H1 (cell line): ENCODE measurements around the gene CACUL1. TPM values are rescaled to one million over a fixed set of nuclear protein-coding genes. Genes with fewer than 3 reads are reported as not detected.

Experiments
- CTCF ChIA-PET: fragments of 300-600 bp; sonication (Branson Sonifier 250); formaldehyde crosslinking; loops from one replicate; lab custom pipeline; 2021; ENCODE audit not compliant: partially characterized antibody; lab: Charles Lee
- POLR2A ChIA-PET: fragments of 300-600 bp; sonication (Branson Sonifier 250); formaldehyde crosslinking; loops from one replicate; lab custom pipeline; 2021; ENCODE audit warnings: inconsistent platforms; ENCODE audit not compliant: partially characterized antibody; lab: Charles Lee
- DNase-seq, 2 experiments: peaks; one replicate each; pipeline versions ENCODE4 v3.0.0 to v3.0.0-alpha.2; 2010 to 2022; ENCODE audit warnings: low spot score in 2 of 2, low read depth in 1 of 2, mixed read lengths in 1 of 2
- FAIRE-seq: peaks from 2 replicates; lab custom pipeline; 2011; peaks lifted over from hg19 to GRCh38; lab: Jason Lieb, UNC
- H2AFZ ChIP-seq: 2 replicates; pipeline ENCODE4 v1.8.1; 2012; ENCODE audit warnings: low read length, inconsistent platforms
- H2AK5ac ChIP-seq: 2 replicates; pipeline ENCODE4 v1.6.1; 2013; ENCODE audit warnings: low read depth, low read length
- H2BK120ac ChIP-seq: replicated peaks from 2 replicates; pipeline ENCODE3; 2013; ENCODE audit warnings: low read depth, low read length, inconsistent platforms
- H2BK12ac ChIP-seq: 2 replicates; pipeline ENCODE4 v1.6.1; 2013; ENCODE audit warnings: low read depth, low read length
- H2BK15ac ChIP-seq: 2 replicates; pipeline ENCODE4 v1.6.1; 2013; ENCODE audit warnings: low read length
- H2BK20ac ChIP-seq: 2 replicates; pipeline ENCODE4 v1.6.1; 2013; ENCODE audit warnings: low read length
- H2BK5ac ChIP-seq: 2 replicates; pipeline ENCODE4 v1.6.1; 2013; ENCODE audit warnings: low read depth, low read length
- H3K14ac ChIP-seq: 2 replicates; pipeline ENCODE4 v1.6.1; 2013; ENCODE audit warnings: inconsistent platforms; ENCODE audit not compliant: insufficient read length
- H3K18ac ChIP-seq: 2 replicates; pipeline ENCODE4 v1.6.1; 2013; ENCODE audit warnings: low read length; ENCODE audit errors: extremely low read depth
- H3K23ac ChIP-seq: 2 replicates; pipeline ENCODE4 v1.6.1; 2013; ENCODE audit warnings: inconsistent platforms; ENCODE audit not compliant: insufficient read length
- H3K23me2 ChIP-seq: 2 replicates; pipeline ENCODE4 v1.6.1; 2013; ENCODE audit warnings: low read depth, low read length
- H3K27ac ChIP-seq: 2 replicates; pipeline ENCODE4 v1.6.1; 2011; ENCODE audit warnings: low read depth, low read length, inconsistent platforms
- H3K27me3 ChIP-seq, 4 experiments: replicated peaks in 1 of 4; 1 replicate in 1 of 4; 2 replicates in 3 of 4; pipeline versions ENCODE4 v1.6.1 to v1.8.1; 2011 to 2013; ENCODE audit warnings: low read length in 3 of 4, mild to moderate bottlenecking in 3 of 4, inconsistent platforms in 2 of 4, mixed read lengths in 2 of 4, moderate library complexity in 1 of 4; ENCODE audit not compliant: control insufficient read depth in 3 of 4, insufficient read depth in 3 of 4; ENCODE audit errors: extremely low read depth in 1 of 4
- H3K36me3 ChIP-seq, 4 experiments: 2 replicates each; pipeline versions ENCODE4 v1.6.1 to v1.8.1; 2011 to 2013; ENCODE audit warnings: mild to moderate bottlenecking in 4 of 4, low read length in 3 of 4, moderate library complexity in 2 of 4, control low read depth in 1 of 4, inconsistent platforms in 1 of 4; ENCODE audit not compliant: insufficient read depth in 4 of 4, control insufficient read depth in 2 of 4
- H3K4ac ChIP-seq: replicated peaks from 2 replicates; pipeline ENCODE3; 2013; ENCODE audit warnings: low read length, low read depth, mixed read lengths, inconsistent platforms; ENCODE audit not compliant: insufficient read length
- H3K4me1 ChIP-seq, 4 experiments: replicated peaks in 1 of 4; 1 replicate in 1 of 4; 2 replicates in 3 of 4; pipeline versions ENCODE4 v1.6.1 to v1.8.1; 2011 to 2013; ENCODE audit warnings: low read length in 3 of 4, inconsistent platforms in 2 of 4, mixed read lengths in 1 of 4; ENCODE audit not compliant: insufficient read depth in 4 of 4, control insufficient read depth in 3 of 4
- H3K4me2 ChIP-seq, 2 experiments: 2 replicates each; pipeline versions ENCODE4 v1.6.1 to v1.8.1; 2011 to 2013; ENCODE audit warnings: low read depth in 2 of 2, low read length in 2 of 2, control low read depth in 1 of 2, inconsistent platforms in 1 of 2, mild to moderate bottlenecking in 1 of 2; ENCODE audit not compliant: insufficient read depth in 1 of 2
- H3K4me3 ChIP-seq, 4 experiments: fragments of 200-600, 300-600 bp in 1 of 4; sonication (generic), shearing (Covaris generic), sonication (Bioruptor Twin) in 1 of 4; 2 replicates each; pipeline versions ENCODE4 v1.5.1 to v1.8.1; 2011 to 2016; ENCODE audit warnings: low read length in 4 of 4, low read depth in 3 of 4, control low read depth in 2 of 4, inconsistent platforms in 2 of 4, mild to moderate bottlenecking in 2 of 4, mixed read lengths in 1 of 4, moderate library complexity in 1 of 4; ENCODE audit not compliant: insufficient read depth in 2 of 4; ENCODE audit errors: extremely low read depth in 1 of 4
- H3K56ac ChIP-seq: replicated peaks from 2 replicates; pipeline ENCODE3; 2013; ENCODE audit warnings: low read depth, mild to moderate bottlenecking, mixed read lengths, low read length, inconsistent platforms; ENCODE audit not compliant: insufficient read length
- H3K79me1 ChIP-seq: 2 replicates; pipeline ENCODE4 v1.6.1; 2013; ENCODE audit warnings: low read depth, low read length, control low read depth
- H3K79me2 ChIP-seq, 2 experiments: 2 replicates each; pipeline versions ENCODE4 v1.6.1 to v1.8.1; 2012 to 2013; ENCODE audit warnings: low read length in 2 of 2, mild to moderate bottlenecking in 2 of 2, inconsistent platforms in 1 of 2; ENCODE audit not compliant: insufficient read depth in 2 of 2, control insufficient read depth in 1 of 2
- H3K9ac ChIP-seq, 4 experiments: replicated peaks in 1 of 4; 1 replicate in 1 of 4; 2 replicates in 3 of 4; pipeline versions ENCODE4 v1.6.1 to v1.8.1; 2011 to 2013; ENCODE audit warnings: low read depth in 3 of 4, low read length in 3 of 4, control low read depth in 2 of 4, mild to moderate bottlenecking in 2 of 4, moderate library complexity in 2 of 4, inconsistent platforms in 1 of 4; ENCODE audit errors: extremely low read depth in 1 of 4
- H3K9me3 ChIP-seq, 2 experiments: 2 replicates each; pipeline versions ENCODE4 v1.6.1 to v1.8.1; 2012 to 2013; ENCODE audit warnings: mild to moderate bottlenecking in 2 of 2, moderate library complexity in 2 of 2, control low read depth in 1 of 2, inconsistent platforms in 1 of 2, low read depth in 1 of 2, low read length in 1 of 2, mixed read lengths in 1 of 2; ENCODE audit not compliant: insufficient read depth in 2 of 2
- H4K20me1 ChIP-seq, 2 experiments: replicated peaks in 1 of 2; 2 replicates each; pipeline versions ENCODE3 to v1.8.1; 2011 to 2013; ENCODE audit warnings: inconsistent platforms in 2 of 2, low read length in 2 of 2, mild to moderate bottlenecking in 1 of 2; ENCODE audit not compliant: insufficient read depth in 2 of 2, control insufficient read depth in 1 of 2
- H4K5ac ChIP-seq: 2 replicates; pipeline ENCODE4 v1.6.1; 2013; ENCODE audit warnings: low read length, low read depth, mixed read lengths, inconsistent platforms; ENCODE audit not compliant: insufficient read length
- H4K8ac ChIP-seq: 2 replicates; pipeline ENCODE4 v1.8.0; 2013; ENCODE audit warnings: mild to moderate bottlenecking, moderate library complexity, low read length, inconsistent platforms; ENCODE audit not compliant: insufficient read depth; ENCODE audit errors: extremely low read depth
- H4K91ac ChIP-seq: replicated peaks from 2 replicates; pipeline ENCODE3; 2013; ENCODE audit warnings: low read length, mixed read lengths, inconsistent platforms; ENCODE audit not compliant: insufficient read length
- EP300 ChIP-seq, 2 experiments: IDR thresholded peaks; 1 replicate in 1 of 2; 2 replicates in 1 of 2; pipeline ENCODE4 v1.6.1; 2011 to 2012; ENCODE audit warnings: low read depth in 2 of 2, low read length in 2 of 2, mild to moderate bottlenecking in 2 of 2, borderline replicate concordance in 1 of 2, inconsistent platforms in 1 of 2, moderate library complexity in 1 of 2
- MAFK ChIP-seq: IDR thresholded peaks from 2 replicates; pipeline ENCODE4 v1.6.1; 2012; ENCODE audit warnings: low read depth, mild to moderate bottlenecking, improper control_type of control experiment, low read length
- RAD21 ChIP-seq, 2 experiments: IDR thresholded peaks in 1 of 2; conservative IDR thresholded peaks in 1 of 2; 2 replicates each; pipeline ENCODE4 v1.6.1; 2011; ENCODE audit warnings: low read depth in 2 of 2, low read length in 2 of 2, improper control_type of control experiment in 1 of 2, inconsistent platforms in 1 of 2, mild to moderate bottlenecking in 1 of 2, moderate library complexity in 1 of 2
- WGBS, 2 experiments: shearing (Covaris generic) in 1 of 2; methylation state at CpG; one replicate each; pipeline versions ENCODE4 v1.1.6 to v1.1.7; 2013 to 2015; ENCODE audit warnings: low lambda C conversion rate in 2 of 2, mixed read lengths in 2 of 2, inconsistent platforms in 1 of 2, low coverage in 1 of 2, missing lambda C conversion rate in 1 of 2; ENCODE audit not compliant: insufficient replicate concordance in 2 of 2, insufficient coverage in 1 of 2, insufficient read length in 1 of 2; ENCODE audit errors: extremely low coverage in 1 of 2, missing lambda C conversion rate in 1 of 2; 5-methylcytosine and 5-hydroxymethylcytosine counted together
- polyA plus RNA-seq, 7 experiments: library from polyadenylated mRNA; depleted of rRNA in 3 of 7; stranded (reverse) in 5 of 7; unstranded in 2 of 7; fragments of >200 nt in 5 of 7; fragments of 200-250 nt in 2 of 7; gene quantifications; 1 replicate in 5 of 7; 2 replicates in 1 of 7; 4 replicates in 1 of 7; pipeline versions ENCODE4 v1.2.1 to v1.2.3, GENCODE V29; 2011 to 2013; ENCODE audit warnings: missing spikeins in 2 of 7, mixed read lengths in 2 of 7
- total RNA-seq: library from RNA; stranded (reverse); fragmentation: NEBNext Ultra II Directional; extraction: Animal tissue kit (Norgen Biotek cat#: 25700); gene quantifications from 2 replicates; pipeline ENCODE4 v1.2.1, GENCODE V29; 2021
- TF ChIP-seq, protein P1 (sequence below), 3 experiments: IDR thresholded peaks; 1 replicate in 2 of 3; 2 replicates in 1 of 3; pipeline versions ENCODE4 v1.5.1 to v1.6.1; 2011; ENCODE audit warnings: low read length in 3 of 3, mild to moderate bottlenecking in 3 of 3, inconsistent platforms in 2 of 3, low read depth in 1 of 3, moderate library complexity in 1 of 3; ENCODE audit not compliant: insufficient read depth in 1 of 3; ENCODE audit errors: control extremely low read depth in 1 of 3

Gene CACUL1
- total and polyA plus RNA-seq, 2 of the 8 experiments (the other 6 are each of a cell fraction or from before 2014, with no cell fraction given) = 6.5 to 34.2 TPM

DNA sequence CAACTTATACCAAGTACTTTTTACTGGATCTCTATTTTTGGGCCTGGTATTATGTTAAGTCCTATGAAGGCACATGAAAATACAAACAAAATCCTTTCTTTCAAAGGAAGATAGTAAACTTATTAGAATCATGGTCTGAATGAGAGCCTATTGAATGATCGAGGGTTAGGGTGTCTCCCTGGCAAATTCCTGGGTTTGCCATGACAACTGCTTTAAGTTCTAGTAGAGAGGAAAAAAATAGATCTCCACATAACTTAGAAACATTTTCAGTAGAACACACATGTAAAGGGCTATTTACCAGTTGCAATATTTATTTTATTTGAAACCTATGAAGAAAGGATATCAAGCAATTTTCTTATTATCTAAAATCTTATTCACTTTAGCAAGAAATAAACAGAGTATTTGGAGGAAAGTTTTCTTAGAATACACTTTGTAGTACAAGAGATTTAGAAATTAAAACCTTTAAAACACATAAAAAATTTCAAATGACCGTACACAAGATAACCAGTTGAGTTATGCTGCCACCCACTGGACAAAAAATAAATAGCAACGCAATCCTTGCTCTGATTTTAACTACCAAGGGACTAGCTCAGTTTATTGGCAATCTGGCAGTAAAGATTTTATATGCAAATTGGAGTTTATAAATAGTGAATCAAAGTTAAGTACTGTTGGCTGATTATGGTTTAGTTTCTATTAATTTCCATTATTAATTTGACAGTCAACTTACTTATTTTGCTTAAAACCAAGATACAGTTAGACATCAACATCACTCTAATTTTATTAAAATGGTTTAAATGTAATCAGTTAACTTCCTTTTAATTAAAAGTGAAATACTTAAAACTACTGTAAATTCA, 33.9 kb downstream of the CACUL1 start:
- Histone ChIP-seq H2BK5ac (no peak overlapping the region), H3K4me1 (no peaks in the 10 kb centered on the region), H4K8ac (no peak overlapping the region), H3K9ac (no peak overlapping the region), H3K27ac (no peak overlapping the region), H3K18ac (no peak overlapping the region), H2BK120ac (no peak overlapping the region), H2BK20ac (no peak overlapping the region), H3K56ac (no peak overlapping the region), H3K79me1 (peaks cover 2% of the 10 kb centered on the region; the same call in 1 of the 2 replicates), H3K27me3 (no peaks in the 10 kb centered on the region), H4K20me1 (peaks cover 0 to 8% of the 10 kb centered on the region in 2 experiments), H3K4me2 (no peak overlapping the region), H2BK15ac (no peak overlapping the region), H3K79me2 (peaks cover 0 to 41% of the 10 kb centered on the region in 2 experiments; a peak in 2 of 4 replicates), H2BK12ac (no peak overlapping the region), H3K14ac (no peak overlapping the region), H2AFZ (no peak overlapping the region), H2AK5ac (no peak overlapping the region), H3K4me3 (no peak overlapping the region), H3K4ac (no peak overlapping the region), H4K91ac (no peak overlapping the region), H3K23ac (no peak overlapping the region), H3K23me2 (no peaks in the 10 kb centered on the region), H3K36me3 (peaks cover 0 to 2% (median 0%) of the 10 kb centered on the region in 4 experiments; a peak in 3 of 8 replicates), H3K9me3 (no peaks in the 10 kb centered on the region), H4K5ac (no peak overlapping the region)
- 45% methylated on average over 3 of the region's 3 CpGs; no CpG with 5 or more reads in 1 of the 2 experiments for WGBS, 2 experiments
- TF ChIP-seq RAD21 (IDR thresholded peaks at IDR 0.05 in 1 of 2, conservative IDR thresholded peaks at IDR 0.05 in 1 of 2; ENCODE audit: low read depth in 2 of 2, low read length in 2 of 2) = peak; percentile 63 to 64
- no peak for TF ChIP-seq MAFK
- TF ChIP-seq, protein P1, sequence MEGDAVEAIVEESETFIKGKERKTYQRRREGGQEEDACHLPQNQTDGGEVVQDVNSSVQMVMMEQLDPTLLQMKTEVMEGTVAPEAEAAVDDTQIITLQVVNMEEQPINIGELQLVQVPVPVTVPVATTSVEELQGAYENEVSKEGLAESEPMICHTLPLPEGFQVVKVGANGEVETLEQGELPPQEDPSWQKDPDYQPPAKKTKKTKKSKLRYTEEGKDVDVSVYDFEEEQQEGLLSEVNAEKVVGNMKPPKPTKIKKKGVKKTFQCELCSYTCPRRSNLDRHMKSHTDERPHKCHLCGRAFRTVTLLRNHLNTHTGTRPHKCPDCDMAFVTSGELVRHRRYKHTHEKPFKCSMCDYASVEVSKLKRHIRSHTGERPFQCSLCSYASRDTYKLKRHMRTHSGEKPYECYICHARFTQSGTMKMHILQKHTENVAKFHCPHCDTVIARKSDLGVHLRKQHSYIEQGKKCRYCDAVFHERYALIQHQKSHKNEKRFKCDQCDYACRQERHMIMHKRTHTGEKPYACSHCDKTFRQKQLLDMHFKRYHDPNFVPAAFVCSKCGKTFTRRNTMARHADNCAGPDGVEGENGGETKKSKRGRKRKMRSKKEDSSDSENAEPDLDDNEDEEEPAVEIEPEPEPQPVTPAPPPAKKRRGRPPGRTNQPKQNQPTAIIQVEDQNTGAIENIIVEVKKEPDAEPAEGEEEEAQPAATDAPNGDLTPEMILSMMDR (IDR thresholded peaks at IDR 0.05; ENCODE audit: control extremely low read depth in 1 of 3, insufficient read depth in 1 of 3, low read depth in 1 of 3, low read length in 3 of 3) = peak in 2 of 3 experiments; percentile 43 to 55; a peak in 2 of 4 replicates
- TF ChIP-seq EP300 (IDR thresholded peaks at IDR 0.05; ENCODE audit: borderline replicate concordance in 1 of 2, low read depth in 2 of 2, low read length in 2 of 2) = no peak
- ChIA-PET POLR2A (interaction anchor here (0.6 kb wide), 1 partner anchor 34 kb away, joined by 3 read pairs; the partner anchor contains the start of gene CACUL1), CTCF (interaction anchor here (0.6 to 7.7 kb wide), 20 partner anchors 9 to 262 kb away, joined by 3 to 65 read pairs (median 4); no protein-coding TSS in a partner anchor)
- DNase-seq (peak in 1 of 2 experiments; percentile 73), FAIRE-seq (no peak)
